HG02571 (cell line): ENCODE measurements around the gene CHST8.
"Not testable (repeated sequence)": the region's sequence is repeated elsewhere in the genome, so short reads cannot be mapped to it uniquely, and the experiment has no call there.

Source experiments
- ATAC-seq: cut with Tn5 transposase; IDR thresholded peaks from one replicate; pipeline ENCODE4 v1.9.1; 2021; ENCODE audit warnings: mild to moderate bottlenecking, moderate library complexity; ENCODE audit not compliant: unreplicated experiment

CHST8 gene

DNA sequence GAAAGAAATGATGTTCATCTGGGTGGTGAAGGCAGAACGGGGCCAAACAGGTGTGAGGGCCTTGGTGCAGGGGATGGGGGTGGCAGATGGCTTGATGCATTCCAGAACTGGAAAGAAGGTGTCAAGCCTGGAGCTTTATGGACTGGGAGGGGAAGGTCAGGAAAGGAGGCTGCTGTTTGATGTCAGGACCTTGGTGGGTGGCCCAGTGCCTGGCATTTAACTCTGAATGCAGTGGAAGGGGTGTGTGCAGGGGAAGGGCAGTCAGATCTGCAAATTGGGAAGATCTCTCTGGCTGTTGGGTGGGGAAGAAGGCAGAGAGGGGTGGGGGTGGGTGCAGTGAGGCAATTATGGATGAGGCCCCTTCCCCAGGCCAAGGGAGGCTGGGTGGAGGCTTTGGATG, 186.6 kb downstream of the CHST8 start:
- ATAC-seq = no peak

- no peak for ATAC-seq
Observed at GRCh38 chr19:33809960-33810359, 188.2 kb downstream of the CHST8 start.

GRCh38 chr19:33810821-33811220, 189.1 kb downstream of the CHST8 start:
- ATAC-seq = no peak

GRCh38 chr19:33811246-33811645, 189.5 kb downstream of the CHST8 start:
- ATAC-seq = no peak

- no peak for ATAC-seq
Observed at GRCh38 chr19:33811736-33812387, 190.1 kb downstream of the CHST8 start.

DNA sequence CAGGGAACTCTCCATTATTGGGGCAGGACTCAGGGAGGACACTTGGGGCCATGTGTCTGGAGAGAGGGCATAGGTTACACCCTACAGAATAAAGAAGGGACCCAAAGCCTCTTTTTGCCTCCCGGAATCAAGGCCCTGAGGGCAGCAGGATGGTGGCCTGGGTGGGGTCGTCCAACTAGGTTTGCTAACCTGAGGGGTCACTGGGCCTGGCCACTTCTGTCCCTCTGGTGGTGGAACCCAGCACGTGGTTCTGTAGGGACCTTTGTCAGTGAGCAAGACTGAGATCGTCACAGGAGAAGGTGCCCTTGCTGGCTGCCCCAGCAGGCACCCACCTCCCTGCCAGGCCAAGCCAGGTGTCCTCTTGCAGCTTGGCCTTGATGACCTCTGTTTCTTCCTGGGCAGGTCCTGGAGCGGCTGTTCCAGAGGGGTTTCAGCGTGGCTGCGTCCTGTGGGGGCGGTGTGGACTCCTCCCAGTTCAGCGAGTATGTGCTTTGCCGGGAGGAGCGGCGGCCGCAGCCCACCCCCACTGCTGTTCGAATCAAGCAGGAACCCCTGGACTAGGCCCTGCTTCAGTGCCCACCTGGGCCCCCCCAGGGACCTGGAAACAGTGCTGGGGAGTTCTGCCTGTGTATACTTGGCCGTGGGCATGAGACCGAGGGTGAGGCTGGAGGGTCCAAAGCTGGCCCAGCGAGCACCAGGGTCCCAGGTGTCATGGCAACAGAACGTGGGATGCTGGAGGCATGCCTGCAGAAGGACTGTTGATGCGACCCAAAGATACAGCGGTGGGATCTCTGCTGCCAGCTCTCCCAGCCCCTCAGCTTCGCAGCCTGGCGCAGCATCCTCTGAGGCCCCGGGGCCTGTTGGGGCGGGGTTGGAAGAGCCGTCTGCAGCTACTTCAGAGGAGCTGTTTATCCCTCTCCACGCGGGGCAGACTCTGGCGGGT, 190.9 kb downstream of the CHST8 start:
- ATAC-seq = no peak

GRCh38 chr19:33813391-33814101, 191.8 kb downstream of the CHST8 start:
- no peak for ATAC-seq

- no peak for ATAC-seq
Observed at GRCh38 chr19:33814181-33815165, 192.7 kb downstream of the CHST8 start.

DNA sequence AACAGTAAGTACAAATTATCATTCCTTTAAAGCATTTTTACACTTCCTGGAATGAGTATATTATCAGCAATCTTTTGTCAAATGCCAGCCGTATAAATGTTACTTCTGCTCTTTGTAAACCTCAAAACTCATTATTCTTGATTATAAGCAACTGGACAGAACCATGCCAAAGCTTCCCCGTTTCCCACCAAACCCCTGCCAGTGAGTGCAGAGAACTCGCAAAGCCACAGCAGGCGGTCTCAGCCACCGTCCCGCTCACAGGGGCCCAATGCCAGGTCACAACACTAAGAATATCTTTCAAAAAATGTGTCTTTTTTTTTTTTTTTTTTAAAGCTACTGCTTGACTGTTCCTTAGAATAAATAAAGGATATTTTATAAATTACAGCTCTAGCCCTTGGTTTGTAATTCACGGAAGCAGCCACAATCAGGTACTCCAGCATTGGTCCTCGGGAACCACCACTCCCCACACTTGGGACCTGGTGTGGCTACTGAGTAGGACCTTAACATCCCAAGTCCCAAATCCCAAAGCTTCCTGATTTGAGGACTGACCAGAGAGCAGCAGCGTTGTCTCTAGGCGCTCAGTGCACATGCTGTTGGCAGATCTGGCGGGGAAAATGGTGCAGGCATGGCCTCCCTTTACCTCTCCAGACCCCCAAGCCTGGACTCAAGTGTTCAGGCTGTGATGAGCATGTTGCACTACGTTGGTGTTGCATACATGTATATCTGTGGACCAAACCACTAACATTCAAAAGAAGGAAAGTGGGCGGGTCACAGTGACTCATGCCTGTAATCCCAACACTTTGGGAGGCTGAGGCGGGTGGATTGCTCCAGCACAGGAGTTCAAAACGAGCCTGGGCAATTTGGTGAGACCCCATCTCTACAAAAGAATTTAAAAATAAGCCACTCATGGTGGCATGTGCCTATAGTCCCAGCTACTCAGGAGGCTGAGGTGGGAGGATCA, 193.9 kb downstream of the CHST8 start:
- no peak for ATAC-seq

GRCh38 chr19:33818411-33818810, 196.7 kb downstream of the CHST8 start:
- ATAC-seq = no peak

GRCh38 chr19:33819078-33819477, 197.3 kb downstream of the CHST8 start:
- ATAC-seq = not testable (repeated sequence)

DNA sequence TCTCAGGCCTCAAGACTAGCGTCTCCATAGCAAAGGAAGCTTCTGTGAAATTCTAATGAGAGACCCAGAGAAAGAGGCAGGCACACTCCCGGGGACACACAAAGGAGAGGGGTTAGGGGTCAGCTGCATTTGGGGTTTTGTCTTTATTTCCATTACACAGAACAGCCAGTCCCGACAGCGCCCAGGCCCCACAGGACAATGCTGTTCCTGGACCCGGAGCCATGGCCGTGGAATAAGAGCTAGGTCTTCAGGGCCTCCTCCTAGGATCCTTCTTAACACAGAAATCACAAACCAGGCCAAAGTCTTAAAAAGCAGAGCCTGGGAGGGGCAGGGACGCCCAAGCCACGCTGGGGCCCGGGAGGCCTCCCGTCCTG, 197.7 kb downstream of the CHST8 start:
- ATAC-seq = no peak

DNA sequence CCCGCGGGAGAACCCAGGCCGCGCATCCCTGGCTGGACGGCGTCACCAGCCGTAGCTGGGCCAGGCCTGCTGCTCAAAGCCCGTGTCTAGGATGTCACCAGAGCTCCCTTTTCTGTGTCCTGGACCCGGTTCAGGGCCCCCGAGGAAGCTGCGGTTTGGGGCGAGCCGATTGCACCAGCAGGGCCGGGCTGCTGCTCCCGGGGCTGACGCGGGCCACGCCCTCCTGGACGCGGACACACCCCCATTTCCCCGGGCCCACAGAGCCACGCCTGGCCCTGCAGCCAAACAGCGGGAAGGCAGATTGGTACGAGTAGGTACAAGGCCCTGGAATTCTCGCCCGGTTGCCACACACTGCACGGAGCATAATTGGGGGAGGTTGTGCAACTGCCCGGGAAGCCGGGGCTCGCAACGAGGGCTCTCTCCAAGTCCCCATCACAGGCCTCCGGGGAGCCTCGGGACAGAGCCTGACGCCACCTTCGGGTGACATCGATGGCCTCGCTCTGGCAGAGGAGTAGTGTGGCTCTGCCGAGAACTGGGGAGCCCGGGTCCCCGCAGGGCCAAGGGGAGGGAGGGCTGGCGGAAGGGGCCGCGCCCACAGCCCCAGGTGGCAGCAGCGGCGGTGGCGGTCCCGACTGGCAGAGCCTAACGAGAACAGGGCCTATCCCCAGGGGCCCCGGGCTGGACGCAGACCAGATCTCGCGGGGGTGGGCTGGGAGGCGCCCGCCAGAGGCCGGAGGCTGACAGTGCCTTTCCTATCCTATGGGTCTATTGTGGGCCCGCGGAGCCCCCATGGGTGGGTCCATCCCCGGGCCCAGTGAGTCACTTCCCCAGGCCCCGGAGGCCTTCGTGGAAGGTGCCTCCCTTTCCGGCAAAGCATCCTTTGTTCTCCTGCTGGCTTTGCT, 198.4 kb downstream of the CHST8 start:
- no peak for ATAC-seq

GRCh38 chr19:33821871-33822270, 200.1 kb downstream of the CHST8 start:
- ATAC-seq = no peak
